GM10248 (cell line): Measurements from ENCODE around the gene TCEANC2.

Experiments
- CTCF ChIA-PET: fragments of 300-600 bp; sonication (Branson Sonifier 250); formaldehyde crosslinking; extraction: SDS; loops from one replicate; lab custom pipeline; 2021; ENCODE audit warnings: antibody characterized with exemption; lab: Yijun Ruan, JAX
- POLR2A ChIA-PET: fragments of 350-650 bp; sonication (Branson Sonifier 250); formaldehyde crosslinking; extraction: SDS; loops from one replicate; lab custom pipeline; 2020; ENCODE audit warnings: antibody characterized with exemption; lab: Yijun Ruan, JAX
- DNase-seq: peaks from one replicate; pipeline ENCODE4 v3.0.0; 2012; ENCODE audit errors: extremely low spot score
- TF ChIP-seq, protein P1 (sequence below): IDR thresholded peaks from 2 replicates; pipeline ENCODE4 v1.5.1; 2012; ENCODE audit warnings: mild to moderate bottlenecking, low read depth; ENCODE audit errors: extremely low read depth, missing control alignments, control extremely low read depth

TCEANC2 gene

GRCh38 chr1:54009406-54009805 is 44.0 kb upstream of the TCEANC2 start:
- TF ChIP-seq, protein P1, sequence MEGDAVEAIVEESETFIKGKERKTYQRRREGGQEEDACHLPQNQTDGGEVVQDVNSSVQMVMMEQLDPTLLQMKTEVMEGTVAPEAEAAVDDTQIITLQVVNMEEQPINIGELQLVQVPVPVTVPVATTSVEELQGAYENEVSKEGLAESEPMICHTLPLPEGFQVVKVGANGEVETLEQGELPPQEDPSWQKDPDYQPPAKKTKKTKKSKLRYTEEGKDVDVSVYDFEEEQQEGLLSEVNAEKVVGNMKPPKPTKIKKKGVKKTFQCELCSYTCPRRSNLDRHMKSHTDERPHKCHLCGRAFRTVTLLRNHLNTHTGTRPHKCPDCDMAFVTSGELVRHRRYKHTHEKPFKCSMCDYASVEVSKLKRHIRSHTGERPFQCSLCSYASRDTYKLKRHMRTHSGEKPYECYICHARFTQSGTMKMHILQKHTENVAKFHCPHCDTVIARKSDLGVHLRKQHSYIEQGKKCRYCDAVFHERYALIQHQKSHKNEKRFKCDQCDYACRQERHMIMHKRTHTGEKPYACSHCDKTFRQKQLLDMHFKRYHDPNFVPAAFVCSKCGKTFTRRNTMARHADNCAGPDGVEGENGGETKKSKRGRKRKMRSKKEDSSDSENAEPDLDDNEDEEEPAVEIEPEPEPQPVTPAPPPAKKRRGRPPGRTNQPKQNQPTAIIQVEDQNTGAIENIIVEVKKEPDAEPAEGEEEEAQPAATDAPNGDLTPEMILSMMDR: no peak
- ChIA-PET CTCF (interaction anchor here (0.5 kb wide), 1 partner anchor 54 kb away, joined by 3 read pairs; no protein-coding TSS in a partner anchor), POLR2A (no interaction called here)
- no peak for DNase-seq

GRCh38 chr1:54010415-54011117 is 42.8 kb upstream of the TCEANC2 start:
- DNase-seq: no peak
- CTCF ChIA-PET: no interaction called here
- POLR2A ChIA-PET: no interaction called here
- TF ChIP-seq, protein P1: no peak

DNA sequence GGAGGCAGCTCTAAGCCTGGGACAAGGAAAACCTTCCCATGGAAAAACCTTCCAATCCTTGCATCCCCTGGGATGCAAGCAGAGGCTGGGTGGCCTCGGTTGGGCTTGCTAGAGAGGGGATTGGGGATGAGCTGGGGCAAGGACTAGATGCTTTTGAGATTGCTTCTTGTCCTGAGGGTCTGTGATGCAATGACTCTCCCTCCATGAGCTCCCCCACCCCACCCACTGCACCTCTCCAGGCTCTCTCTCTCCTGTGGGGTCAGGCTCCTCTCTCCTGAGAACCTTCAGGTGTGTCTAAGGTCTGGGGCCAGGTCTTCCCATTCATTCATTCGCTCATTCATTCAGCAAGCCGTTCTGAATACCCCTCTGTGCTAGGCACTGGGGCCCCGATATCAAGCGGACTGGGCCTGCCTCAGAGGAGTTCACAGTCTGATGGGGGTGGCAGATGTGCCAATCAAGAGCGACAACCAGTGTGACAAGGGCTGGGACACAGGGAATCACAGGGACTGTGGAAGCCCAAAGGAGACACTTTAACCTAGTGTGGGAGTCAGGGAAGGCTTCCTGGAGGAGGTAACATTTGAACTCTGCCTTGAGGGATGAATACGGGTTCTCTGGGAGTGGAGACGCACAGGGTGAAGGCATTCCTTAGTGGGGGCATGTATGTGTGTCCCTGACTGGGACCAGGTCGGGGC is 41.9 kb upstream of the TCEANC2 start:
- CTCF ChIA-PET: no interaction called here
- POLR2A ChIA-PET: no interaction called here
- no peak for DNase-seq
- TF ChIP-seq, protein P1: no peak

DNA sequence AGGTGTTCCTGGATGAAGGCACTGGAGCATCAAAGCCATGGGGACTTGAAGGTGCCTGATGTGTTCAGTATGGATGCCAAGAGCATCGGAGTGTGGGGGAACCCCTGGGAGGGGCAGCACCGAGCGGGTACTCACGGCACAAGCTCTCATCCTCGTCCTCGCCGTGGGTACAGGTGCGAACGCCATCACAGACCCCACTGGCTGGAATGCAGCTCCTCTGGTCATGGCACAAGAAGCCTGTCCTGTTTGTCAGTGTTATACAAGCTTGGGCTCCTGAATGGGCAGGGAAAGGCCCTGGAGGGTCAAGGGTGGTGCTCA is 41.4 kb upstream of the TCEANC2 start:
- TF ChIP-seq, protein P1: no peak
- POLR2A ChIA-PET: no interaction called here
- DNase-seq: no peak
- CTCF ChIA-PET: no interaction called here

GRCh38 chr1:54012863-54013262 is 40.5 kb upstream of the TCEANC2 start:
- TF ChIP-seq, protein P1: no peak
- CTCF ChIA-PET: no interaction called here
- POLR2A ChIA-PET: no interaction called here

GRCh38 chr1:54013393-54014008 is 39.9 kb upstream of the TCEANC2 start:
- TF ChIP-seq, protein P1: no peak
- ChIA-PET CTCF (interaction anchor here (2.0 kb wide), 1 partner anchor 10 kb away, joined by 6 read pairs; no protein-coding TSS in a partner anchor), POLR2A (no interaction called here)
- DNase-seq: no peak

More at GRCh38 chr1:54012863-54013262, 40.5 kb upstream of the TCEANC2 start:
- DNase-seq: no peak
